HCT116 (cell line): ENCODE measurements around the gene SMIM3. TPM values are rescaled to one million over a fixed set of nuclear protein-coding genes. Genes with fewer than 3 reads are reported as not detected.

ENCODE experiments used
- ATAC-seq: fragments of 200-7000 bp; cut with Tn5 transposase; 2 replicates; pipeline ENCODE4 v1.9.1; 2020; ENCODE audit warnings: mild to moderate bottlenecking, moderate library complexity
- BruUV-seq: library from RNA; stranded (reverse); fragments of 400-500 nt; replicated peaks from 2 replicates; lab custom pipeline; 2021; lab: Mats Ljungman, UMichigan
- CTCF ChIA-PET: fragments of 300-600 bp; sonication (Branson Sonifier 250); formaldehyde crosslinking; loops from one replicate; lab custom pipeline; 2021; ENCODE audit warnings: antibody characterized with exemption; lab: Charles Lee
- POLR2A ChIA-PET: fragments of 300-600, 350-600 bp; sonication (Branson Sonifier 250); formaldehyde crosslinking; loops from one replicate; lab custom pipeline; 2021; ENCODE audit warnings: antibody characterized with exemption; lab: Charles Lee
- RAD21 ChIA-PET, 2 experiments: fragments of 300-600 bp; sonication (Branson Sonifier 250); formaldehyde crosslinking; loops; one replicate each; lab custom pipeline; 2023; ENCODE audit warnings: low total read pairs in 2 of 2; ENCODE audit not compliant: uncharacterized antibody in 2 of 2, unreplicated experiment in 2 of 2, low non-redundant PET in 1 of 2; lab: Charles Lee
- DNase-seq: peaks from one replicate; pipeline ENCODE4 v3.0.0-alpha.2; 2010; ENCODE audit warnings: low read depth, low spot score
- H2AFZ ChIP-seq: fragments of 200-600 bp; shearing (Covaris generic), sonication (generic); 2 replicates; pipeline ENCODE4 v1.6.1; 2017; ENCODE audit warnings: low read depth, mixed run types, mixed read lengths, antibody characterized with exemption, low read length; ENCODE audit not compliant: poor library complexity, severe bottlenecking
- H3K27ac ChIP-seq: 2 replicates; pipeline ENCODE4 v1.5.1; 2012; ENCODE audit warnings: low read depth, low read length
- H3K27me3 ChIP-seq: fragments of 200-600 bp; sonication (generic); 2 replicates; pipeline ENCODE4 v1.6.1; 2016; ENCODE audit warnings: mixed run types, low read length, mixed read lengths; ENCODE audit not compliant: insufficient read depth
- H3K36me3 ChIP-seq, 2 experiments: fragments of 200-500 bp in 1 of 2; fragments of 200-600 bp in 1 of 2; sonication (Bioruptor generic) in 1 of 2; sonication (generic) in 1 of 2; 2 replicates each; pipeline versions ENCODE4 v1.5.1 to v1.6.1; 2014 to 2016; ENCODE audit warnings: low read length in 2 of 2, inconsistent platforms in 1 of 2, mixed read lengths in 1 of 2, mixed run types in 1 of 2; ENCODE audit not compliant: insufficient read depth in 2 of 2, control insufficient read depth in 1 of 2
- H3K4me1 ChIP-seq, 2 experiments: fragments of 200-600 bp in 1 of 2; sonication (generic) in 1 of 2; 2 replicates each; pipeline versions ENCODE4 v1.5.1 to v1.6.1; 2012 to 2017; ENCODE audit warnings: low read length in 2 of 2, inconsistent platforms in 1 of 2, mild to moderate bottlenecking in 1 of 2, mixed read lengths in 1 of 2, mixed run types in 1 of 2, moderate library complexity in 1 of 2; ENCODE audit not compliant: insufficient read depth in 2 of 2, control insufficient read depth in 1 of 2
- H3K4me2 ChIP-seq: fragments of 200-600 bp; sonication (generic); 2 replicates; pipeline ENCODE4 v1.6.1; 2017; ENCODE audit warnings: mixed run types, low read length, mixed read lengths
- H3K4me3 ChIP-seq, 2 experiments: fragments of 200-600 bp in 1 of 2; sonication (generic) in 1 of 2; replicated peaks in 1 of 2; 2 replicates each; pipeline ENCODE4 v1.5.1; 2011 to 2016; ENCODE audit warnings: low read length in 2 of 2, control low read depth in 1 of 2, low read depth in 1 of 2, mild to moderate bottlenecking in 1 of 2, mixed read lengths in 1 of 2, mixed run types in 1 of 2
- H3K79me2 ChIP-seq: fragments of 200-600 bp; sonication (generic); 2 replicates; pipeline ENCODE4 v1.6.1; 2017; ENCODE audit warnings: mild to moderate bottlenecking, mixed run types, low read length, moderate library complexity, mixed read lengths; ENCODE audit not compliant: insufficient read depth
- H3K9ac ChIP-seq: fragments of 200-600 bp; sonication (generic); 2 replicates; pipeline ENCODE4 v1.6.1; 2016; ENCODE audit warnings: low read length, mixed read lengths
- H3K9me2 ChIP-seq: fragments of 200-600 bp; sonication (generic), shearing (Covaris generic); 2 replicates; pipeline ENCODE4 v1.6.1; 2017; ENCODE audit warnings: mixed run types, mild to moderate bottlenecking, moderate library complexity; ENCODE audit not compliant: insufficient read depth
- H3K9me3 ChIP-seq, 2 experiments: fragments of 200-500 bp in 1 of 2; fragments of 200-600 bp in 1 of 2; sonication (Bioruptor generic) in 1 of 2; sonication (generic) in 1 of 2; 2 replicates each; pipeline ENCODE4 v1.6.1; 2014 to 2017; ENCODE audit warnings: low read length in 2 of 2, mixed read lengths in 2 of 2, inconsistent platforms in 1 of 2, low read depth in 1 of 2, mild to moderate bottlenecking in 1 of 2, mixed run types in 1 of 2, moderate library complexity in 1 of 2; ENCODE audit not compliant: control insufficient read depth in 1 of 2, insufficient read depth in 1 of 2
- H4K20me1 ChIP-seq: fragments of 200-600 bp; sonication (generic), shearing (Covaris generic); 2 replicates; pipeline ENCODE4 v1.6.1; 2017; ENCODE audit warnings: mixed run types, mild to moderate bottlenecking, moderate library complexity; ENCODE audit not compliant: insufficient read depth
- ATF3 ChIP-seq: IDR thresholded peaks from 2 replicates; pipeline ENCODE4 v1.6.1; 2012
- CTCF ChIP-seq, 3 experiments: fragments of 200-600 bp in 1 of 3; sonication (generic) in 1 of 3; IDR thresholded peaks in 2 of 3; conservative IDR thresholded peaks in 1 of 3; 2 replicates each; pipeline ENCODE4 v1.5.1; 2012 to 2017; ENCODE audit warnings: low read depth in 2 of 3, low read length in 2 of 3, antibody characterized with exemption in 1 of 3, borderline replicate concordance in 1 of 3, control low read depth in 1 of 3, mild to moderate bottlenecking in 1 of 3, mixed read lengths in 1 of 3, mixed run types in 1 of 3, moderate library complexity in 1 of 3; ENCODE audit not compliant: insufficient read depth in 1 of 3
- EGR1 ChIP-seq: IDR thresholded peaks from 2 replicates; pipeline ENCODE4 v1.6.1; 2012; ENCODE audit warnings: low read depth
- JUND ChIP-seq: IDR thresholded peaks from 2 replicates; pipeline ENCODE4 v1.6.1; 2012
- MAX ChIP-seq: IDR thresholded peaks from 2 replicates; pipeline ENCODE4 v1.6.1; 2012
- REST ChIP-seq: IDR thresholded peaks from 2 replicates; pipeline ENCODE4 v1.6.1; 2012; ENCODE audit warnings: low read depth
- SIN3A ChIP-seq: IDR thresholded peaks from 2 replicates; pipeline ENCODE4 v1.6.1; 2012; ENCODE audit warnings: low read depth
- SRF ChIP-seq: IDR thresholded peaks from 2 replicates; pipeline ENCODE4 v1.6.1; 2012; ENCODE audit warnings: low read depth
- TCF7L2 ChIP-seq: IDR thresholded peaks from 2 replicates; pipeline ENCODE4 v1.7.0; 2011; ENCODE audit warnings: borderline replicate concordance, inconsistent platforms; ENCODE audit not compliant: insufficient read depth, insufficient read length; ENCODE audit errors: extremely low read depth
- ZBTB33 ChIP-seq: IDR thresholded peaks from 2 replicates; pipeline ENCODE4 v1.6.1; 2011; ENCODE audit warnings: mild to moderate bottlenecking, low read length, moderate library complexity; ENCODE audit not compliant: insufficient replicate concordance; ENCODE audit errors: extremely low read depth
- intact Hi-C: fragments of 100-400 bp; cut with micrococcal nuclease; formaldehyde crosslinking; loops from 2 replicates; pipeline ENCODE4 v1.10.0; 2022
- total RNA-seq: library from RNA; stranded (reverse); gene quantifications from one replicate; pipeline ENCODE4 v1.2.1, GENCODE V29; 2021; ENCODE audit not compliant: unreplicated experiment

Gene SMIM3
- total RNA-seq, 1 experiment from 2014 or later, result 35.4 TPM

- TF ChIP-seq MAX (no peak), REST (no peak), SRF (no peak), ATF3 (no peak)
Observed at GRCh38 chr5:150750469-150750868, 28.1 kb upstream of the SMIM3 start (continued).

GRCh38 chr5:150751096-150751891 is 27.3 kb upstream of the SMIM3 start:
- Histone ChIP-seq H4K20me1 (0 out of 2 replicates have a peak, but pooled peaks cover 5% of the 10 kb centered on the region), H3K27ac (no peak overlapping the region)
- POLR2A ChIA-PET, result no interaction called here
- TF ChIP-seq JUND (no peak), ZBTB33 (no peak), MAX (no peak), SIN3A (no peak), TCF7L2 (no peak), CTCF (IDR thresholded peaks at IDR 0.05 in 2 of 3, conservative IDR thresholded peaks at IDR 0.05 in 1 of 3; ENCODE audit: borderline replicate concordance in 1 of 3, insufficient read depth in 1 of 3, low read depth in 2 of 3, low read length in 2 of 3) (no peak), EGR1 (no peak)

More at GRCh38 chr5:150751096-150751891, 27.3 kb upstream of the SMIM3 start:
- no TSS peak for BruUV-seq
- Histone ChIP-seq H3K4me2 (no peak overlapping the region), H3K79me2 (peaks cover 73% of the 10 kb centered on the region), H3K27me3 (no peaks in the 10 kb centered on the region), H3K4me3 (no peak overlapping the region), H3K36me3 (peaks cover 35 to 45% of the 10 kb centered on the region in 2 experiments), H3K9me2 (no peaks in the 10 kb centered on the region), H2AFZ (no peak overlapping the region), H3K9ac (no peak overlapping the region), H3K9me3 (no peaks in the 10 kb centered on the region), H3K4me1 (no peaks in the 10 kb centered on the region)
- RAD21 ChIA-PET, result no interaction called here
- no peak for ATAC-seq
- DNase-seq, result no peak
- intact Hi-C loops, result no loop called here
- CTCF ChIA-PET, result no interaction called here
